GM12872 (cell line): Measurements from ENCODE around the gene AADACL2.

Experiments
- CTCF ChIP-seq: IDR thresholded peaks from 3 replicates; pipeline ENCODE4 v1.5.1; 2011; ENCODE audit warnings: low read depth, mild to moderate bottlenecking, low read length, moderate library complexity; ENCODE audit not compliant: insufficient read depth

AADACL2 gene

GRCh38 chr3:151766454-151766853, 32.7 kb downstream of the AADACL2 start:
- TF ChIP-seq CTCF = no peak

GRCh38 chr3:151768393-151768930, 34.7 kb downstream of the AADACL2 start:
- no peak for TF ChIP-seq CTCF

GRCh38 chr3:151769175-151769574, 35.4 kb downstream of the AADACL2 start:
- TF ChIP-seq CTCF = no peak

- TF ChIP-seq CTCF = no peak
Observed at GRCh38 chr3:151770956-151771355, 37.2 kb downstream of the AADACL2 start.

GRCh38 chr3:151772825-151773480, 39.2 kb downstream of the AADACL2 start:
- no peak for TF ChIP-seq CTCF

- TF ChIP-seq CTCF = no peak
Observed at GRCh38 chr3:151774235-151774634, 40.5 kb downstream of the AADACL2 start.

GRCh38 chr3:151774910-151775309, 41.2 kb downstream of the AADACL2 start:
- no peak for TF ChIP-seq CTCF
